Heart left ventricle (tissue), 16 donors: ENCODE results near the gene PI4KB. TPM values are rescaled to one million over a fixed set of nuclear protein-coding genes. Genes with fewer than 3 reads are reported as not detected.

Experiments used
- ATAC-seq, 4 donors: fragments of 200-7000 bp; cut with Tn5 transposase; one replicate each; pipeline ENCODE4 v1.9.1; 2020 to 2022; ENCODE audit warnings: moderate library complexity in 4 of 4, mild to moderate bottlenecking in 3 of 4, moderate number of reproducible peaks in 1 of 4
- DNase-seq, 5 donors: peaks; one replicate each; pipeline ENCODE4 v3.0.0-alpha.2; 2020
- H3K27ac ChIP-seq, 12 donors: fragments of 200-600 bp; sonication (generic) in 4 of 12; one replicate each; pipeline versions ENCODE4 v1.5.0 to v1.8.0; 2016 to 2022; ENCODE audit warnings: mild to moderate bottlenecking in 2 of 12
- H3K27me3 ChIP-seq, 9 donors: fragments of 200-600 bp; sonication (generic) in 2 of 9; one replicate each; pipeline versions ENCODE4 v1.5.1 to v1.8.0; 2016 to 2022; ENCODE audit warnings: mild to moderate bottlenecking in 3 of 9
- H3K36me3 ChIP-seq, 9 donors: fragments of 200-600 bp; sonication (generic) in 2 of 9; one replicate each; pipeline versions ENCODE4 v1.5.0 to v1.8.0; 2018 to 2022; ENCODE audit warnings: mild to moderate bottlenecking in 2 of 9
- H3K4me1 ChIP-seq, 12 donors: fragments of 200-600 bp; sonication (generic) in 4 of 12; one replicate each; pipeline versions ENCODE4 v1.5.0 to v1.8.0; 2016 to 2022; ENCODE audit warnings: mild to moderate bottlenecking in 3 of 12
- H3K4me3 ChIP-seq, 12 donors: fragments of 200-600 bp; sonication (generic) in 4 of 12; one replicate each; pipeline versions ENCODE4 v1.5.0 to v1.8.0; 2017 to 2022; ENCODE audit warnings: mild to moderate bottlenecking in 9 of 12, moderate library complexity in 4 of 12
- H3K9me3 ChIP-seq, 12 donors: fragments of 200-600 bp; sonication (generic) in 4 of 12; one replicate each; pipeline versions ENCODE4 v1.5.0 to v1.8.0; 2016 to 2022; ENCODE audit warnings: mild to moderate bottlenecking in 1 of 12
- POLR2A ChIP-seq, 2 donors: fragments of 450-650 bp; IDR thresholded peaks; one replicate each; pipeline ENCODE4 v1.6.1; 2017; ENCODE audit warnings: antibody characterized with exemption in 2 of 2, mild to moderate bottlenecking in 2 of 2, moderate library complexity in 2 of 2
- WGBS, 4 donors: extraction: QIAGEN DNeasy Blood & Tissue Kit in 2 of 4; methylation state at CpG; one replicate each; pipeline versions ENCODE4 v1.1.5 to v1.1.7; 2013 to 2018; 5-methylcytosine and 5-hydroxymethylcytosine counted together
- intact Hi-C, 10 donors: fragments of 100-400 bp; cut with DNase I; formaldehyde crosslinking; loops; one replicate each; pipeline versions ENCODE4 v1.11.1 to v1.14.2; 2022
- polyA plus RNA-seq, 2 donors: library from polyadenylated mRNA; stranded (reverse); fragments of 200-250 nt; gene quantifications; one replicate each; pipeline ENCODE4 v1.2.3, GENCODE V29; 2013
- total RNA-seq, 9 donors: library from RNA; depleted of rRNA in 2 of 9; stranded (reverse); fragments of >200 nt in 2 of 9; fragmentation: NEBNext Ultra II Directional in 3 of 9; extraction: Animal tissue kit (Norgen Biotek cat#: 25700) in 3 of 9; gene quantifications; one replicate each; pipeline versions ENCODE4 v1.1.0 to v1.2.4, GENCODE V29; 2016 to 2023
- TF ChIP-seq, protein P1 (sequence below), 12 donors: fragments of 200-600 bp; sonication (generic) in 4 of 12; IDR thresholded peaks; one replicate each; pipeline versions ENCODE4 v1.5.0 to v1.8.0; 2018 to 2022; ENCODE audit warnings: antibody characterized with exemption in 12 of 12, mild to moderate bottlenecking in 5 of 12
- donor health status: ischemic (EF 13 %, LVEDD 7.1; RV severe dilation, severe dysfunction).
- donor health status: healthy with polysubstance abuse.
- donor health status: DM: no; HTN: yes; CAD: no.
- donor health status: DM: no; HTN: no; CAD: no.
- donor health status: ischemic (EF 25% LVEDD 6.9; RV normal size, moderate dysfunction).
- donor health status: ischemic (EF 25% LVEDD 5.7; RV mildly dilated, moderate dysfunction).
- donor health status: healthy.
- donor health status: DM: yes; HTN: yes; CAD: no.
- donor health status: ischemic (EF 35%, LVEDD 5.7; RV mildly dilated, moderate dysfunction).
- donor health status: nonischemic (EF 11% LVEDD 7.7; RV severe dilation, severe dysfunction).
- donor health status: DM: yes; HTN: yes; CAD: no.
- donor health status: PGD.
- donor health status: ischemic (EF 29% LVEDD 5.4; RV normal size, mild dysfunction).
- donor health status: nonischemic (EF 23%, LVEDD 6.1; RV moderate dilation, normal function).

The PI4KB gene
- total and polyA plus RNA-seq, 11 donors: 17.4 to 76.0 (median 41.4) TPM

GRCh38 chr1:151364996-151365395 lies 37.8 kb upstream of the PI4KB start:
- DNase-seq (no peak), ATAC-seq (no peak)
- Histone ChIP-seq H3K27ac (no peak overlapping the region), H3K9me3 (peaks cover 0 to 10% (median 2%) of the 10 kb centered on the region in 12 donors), H3K4me3 (no peak overlapping the region), H3K27me3 (no peaks in the 10 kb centered on the region), H3K36me3 (peaks cover 0 to 55% (median 31%) of the 10 kb centered on the region in 9 donors), H3K4me1 (peaks cover 4 to 26% (median 21%) of the 10 kb centered on the region in 12 donors)
- intact Hi-C loops: no loop called here
- 89 to 100% (median 92%) methylated on average over 3 to 4 of the region's 4 CpGs for WGBS, 4 donors
- TF ChIP-seq, protein P1, sequence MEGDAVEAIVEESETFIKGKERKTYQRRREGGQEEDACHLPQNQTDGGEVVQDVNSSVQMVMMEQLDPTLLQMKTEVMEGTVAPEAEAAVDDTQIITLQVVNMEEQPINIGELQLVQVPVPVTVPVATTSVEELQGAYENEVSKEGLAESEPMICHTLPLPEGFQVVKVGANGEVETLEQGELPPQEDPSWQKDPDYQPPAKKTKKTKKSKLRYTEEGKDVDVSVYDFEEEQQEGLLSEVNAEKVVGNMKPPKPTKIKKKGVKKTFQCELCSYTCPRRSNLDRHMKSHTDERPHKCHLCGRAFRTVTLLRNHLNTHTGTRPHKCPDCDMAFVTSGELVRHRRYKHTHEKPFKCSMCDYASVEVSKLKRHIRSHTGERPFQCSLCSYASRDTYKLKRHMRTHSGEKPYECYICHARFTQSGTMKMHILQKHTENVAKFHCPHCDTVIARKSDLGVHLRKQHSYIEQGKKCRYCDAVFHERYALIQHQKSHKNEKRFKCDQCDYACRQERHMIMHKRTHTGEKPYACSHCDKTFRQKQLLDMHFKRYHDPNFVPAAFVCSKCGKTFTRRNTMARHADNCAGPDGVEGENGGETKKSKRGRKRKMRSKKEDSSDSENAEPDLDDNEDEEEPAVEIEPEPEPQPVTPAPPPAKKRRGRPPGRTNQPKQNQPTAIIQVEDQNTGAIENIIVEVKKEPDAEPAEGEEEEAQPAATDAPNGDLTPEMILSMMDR (IDR thresholded peaks at IDR 0.05): no peak
- no peak for TF ChIP-seq POLR2A (IDR thresholded peaks at IDR 0.05)

DNA sequence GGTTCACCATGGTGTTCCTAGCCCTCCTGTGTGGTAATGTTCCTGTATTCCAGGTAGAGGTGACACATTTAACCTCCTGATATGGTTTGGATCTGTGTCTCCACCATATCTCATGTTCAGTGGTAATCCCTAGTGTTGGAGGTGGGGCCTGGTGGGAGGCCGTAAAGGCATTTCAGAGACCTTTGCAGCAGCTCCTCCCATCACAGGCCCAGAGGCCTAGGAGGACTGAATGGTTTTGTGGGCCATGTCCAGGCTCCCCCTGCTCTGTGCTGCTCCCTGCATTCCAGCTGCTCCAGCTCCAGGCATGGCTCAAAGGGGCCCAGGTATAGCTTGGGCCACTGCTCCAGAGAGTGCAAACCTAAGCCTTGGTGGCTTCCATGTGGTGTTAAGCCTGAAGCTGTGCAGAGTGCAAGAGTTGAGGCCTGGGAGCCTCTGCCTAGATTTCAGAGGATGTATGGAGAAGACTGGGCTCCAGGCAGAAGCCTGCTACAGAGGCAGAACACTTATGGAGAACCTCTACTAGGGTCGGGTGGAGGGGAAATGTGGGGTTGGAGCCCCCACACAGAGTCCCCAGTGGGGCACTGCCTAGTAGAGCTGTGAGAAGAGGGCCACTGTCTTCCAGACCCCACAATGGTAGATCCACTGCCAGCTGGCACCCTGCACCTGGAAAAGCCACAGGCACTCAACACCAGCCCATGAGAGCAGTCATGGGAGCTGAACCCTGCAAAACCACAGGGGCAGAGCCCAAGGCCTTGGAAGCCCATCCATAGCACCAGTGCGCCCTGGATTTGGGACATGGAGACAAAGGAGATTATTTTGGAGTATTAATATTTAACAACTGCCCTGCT lies 35.3 kb upstream of the PI4KB start:
- peaks cover 0 to 51% (median 31%) of the 10 kb centered on the region in 9 donors for H3K36me3 ChIP-seq
- 97 to 98% (median 97%) methylated on average over 3 of the region's 3 CpGs for WGBS, 4 donors
- peaks cover 0 to 4% (median 1%) of the 10 kb centered on the region in 12 donors for H3K4me1 ChIP-seq
- DNase-seq (no peak), ATAC-seq (no peak)
- no peak overlapping the region for H3K27ac ChIP-seq
- intact Hi-C loops: no loop called here
- TF ChIP-seq POLR2A (IDR thresholded peaks at IDR 0.05): no peak
- TF ChIP-seq, protein P1 (IDR thresholded peaks at IDR 0.05): no peak
- H3K9me3 ChIP-seq: peaks cover 0 to 10% (median 2%) of the 10 kb centered on the region in 12 donors
- no peaks in the 10 kb centered on the region for H3K27me3 ChIP-seq
- no peak overlapping the region for H3K4me3 ChIP-seq

DNA sequence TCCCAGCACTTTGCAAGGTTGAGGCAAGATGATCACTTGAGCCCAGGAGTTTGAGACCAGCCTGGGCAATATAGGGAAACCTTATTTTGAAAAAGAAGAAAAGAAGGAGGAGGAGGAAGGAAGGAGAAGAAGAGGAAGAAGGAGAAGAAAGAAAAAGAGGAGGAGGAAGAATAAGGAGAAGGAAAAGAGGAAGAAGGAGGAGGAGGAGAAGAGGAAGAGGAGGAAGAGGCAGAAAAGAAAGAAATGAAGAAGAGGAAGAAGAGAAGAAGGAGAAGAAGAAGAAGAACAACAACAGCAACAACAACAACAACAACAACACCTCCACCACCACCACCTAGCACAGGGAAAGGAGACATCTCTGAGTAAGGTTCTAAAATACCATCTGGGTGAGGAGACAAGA lies 34.7 kb upstream of the PI4KB start:
- Histone ChIP-seq H3K27me3 (no peaks in the 10 kb centered on the region), H3K4me1 (no peaks in the 10 kb centered on the region), H3K4me3 (no peak overlapping the region), H3K36me3 (peaks cover 0 to 45% (median 28%) of the 10 kb centered on the region in 9 donors), H3K9me3 (peaks cover 0 to 10% (median 2%) of the 10 kb centered on the region in 12 donors), H3K27ac (no peak overlapping the region)
- ATAC-seq (no peak), DNase-seq (no peak)
- TF ChIP-seq POLR2A (IDR thresholded peaks at IDR 0.05): no peak
- TF ChIP-seq, protein P1 (IDR thresholded peaks at IDR 0.05): no peak
- intact Hi-C loops: no loop called here

GRCh38 chr1:151356696-151357095 lies 29.5 kb upstream of the PI4KB start:
- H3K9me3 ChIP-seq: peaks cover 0 to 2% (median 0%) of the 10 kb centered on the region in 12 donors
- H3K4me3 ChIP-seq: no peak overlapping the region
- WGBS, 4 donors: 35 to 56% (median 49%) methylated on average over 2 of the region's 2 CpGs
- H3K27me3 ChIP-seq: no peaks in the 10 kb centered on the region
- TF ChIP-seq, protein P1 (IDR thresholded peaks at IDR 0.05): no peak
- TF ChIP-seq POLR2A (IDR thresholded peaks at IDR 0.05): no peak
- no peak overlapping the region for H3K27ac ChIP-seq
- intact Hi-C loops: no loop called here
- DNase-seq (no peak), ATAC-seq (no peak)
- H3K36me3 ChIP-seq: no peaks in the 10 kb centered on the region
- H3K4me1 ChIP-seq: no peaks in the 10 kb centered on the region
